ENCODE results near the gene EEF1AKMT4. TPM values are rescaled to one million over a fixed set of nuclear protein-coding genes. Genes with fewer than 3 reads are reported as not detected.

EEF1AKMT4 gene
- total RNA-seq, 1 experiment from 2014 or later, result 11.7 TPM

DNA sequence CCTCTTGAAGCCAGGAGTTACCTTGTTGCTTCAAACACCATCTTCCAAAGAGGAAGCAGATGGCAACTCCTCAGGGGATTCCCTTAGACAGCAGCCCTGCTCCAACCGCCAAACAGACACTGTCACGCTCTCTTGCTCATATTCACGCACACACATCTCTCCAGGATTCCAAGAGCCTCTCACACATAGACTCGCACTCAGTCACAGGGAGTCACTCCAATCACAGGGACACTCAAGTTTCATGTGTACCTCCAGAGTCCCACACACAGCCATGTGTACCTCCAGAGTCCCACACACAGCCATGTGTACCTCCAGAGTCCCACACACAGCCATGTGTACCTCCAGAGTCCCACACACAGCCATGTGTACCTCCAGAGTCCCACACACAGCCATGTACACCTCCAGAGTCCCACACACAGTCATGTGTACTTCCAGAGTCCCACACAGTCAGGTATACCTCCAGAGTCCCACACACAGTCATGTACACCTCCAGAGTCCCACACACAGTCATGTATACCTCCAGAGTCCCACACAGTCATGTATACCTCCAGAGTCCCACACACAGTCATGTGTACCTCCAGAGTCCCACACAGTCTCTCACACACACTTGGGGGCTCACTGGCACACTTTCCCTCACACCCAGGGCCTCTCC lies 14.0 kb upstream of the EEF1AKMT4 start:
- no peak overlapping the region for H3K4me2 ChIP-seq
- no TSS peak for BruUV-seq (replicated peaks)
- H3K9me2 ChIP-seq (ENCODE audit: insufficient read depth), result no peaks in the 10 kb centered on the region
- POLR2A ChIA-PET (ENCODE audit: unreplicated experiment), result no interaction called here
- H4K20me1 ChIP-seq (ENCODE audit: insufficient read depth), result peaks cover under 1% of the 10 kb centered on the region; the same call in 1 of the 2 replicates
- DNase-seq, result no peak
- no peak overlapping the region for H3K4me3 ChIP-seq
- CTCF ChIA-PET, result interaction anchor here (0.6 kb wide), 1 partner anchor 346 kb away, joined by 12 read pairs; no protein-coding TSS in a partner anchor
- H3K4me1 ChIP-seq (replicated peaks; ENCODE audit: insufficient read depth), result peaks cover 9% of the 10 kb centered on the region
- H3K9me3 ChIP-seq (ENCODE audit: insufficient read depth, low read depth), result no peaks in the 10 kb centered on the region
- no peak for TF ChIP-seq EZH2 (IDR thresholded peaks at IDR 0.05; ENCODE audit: low read depth)
- TF ChIP-seq, protein P1, sequence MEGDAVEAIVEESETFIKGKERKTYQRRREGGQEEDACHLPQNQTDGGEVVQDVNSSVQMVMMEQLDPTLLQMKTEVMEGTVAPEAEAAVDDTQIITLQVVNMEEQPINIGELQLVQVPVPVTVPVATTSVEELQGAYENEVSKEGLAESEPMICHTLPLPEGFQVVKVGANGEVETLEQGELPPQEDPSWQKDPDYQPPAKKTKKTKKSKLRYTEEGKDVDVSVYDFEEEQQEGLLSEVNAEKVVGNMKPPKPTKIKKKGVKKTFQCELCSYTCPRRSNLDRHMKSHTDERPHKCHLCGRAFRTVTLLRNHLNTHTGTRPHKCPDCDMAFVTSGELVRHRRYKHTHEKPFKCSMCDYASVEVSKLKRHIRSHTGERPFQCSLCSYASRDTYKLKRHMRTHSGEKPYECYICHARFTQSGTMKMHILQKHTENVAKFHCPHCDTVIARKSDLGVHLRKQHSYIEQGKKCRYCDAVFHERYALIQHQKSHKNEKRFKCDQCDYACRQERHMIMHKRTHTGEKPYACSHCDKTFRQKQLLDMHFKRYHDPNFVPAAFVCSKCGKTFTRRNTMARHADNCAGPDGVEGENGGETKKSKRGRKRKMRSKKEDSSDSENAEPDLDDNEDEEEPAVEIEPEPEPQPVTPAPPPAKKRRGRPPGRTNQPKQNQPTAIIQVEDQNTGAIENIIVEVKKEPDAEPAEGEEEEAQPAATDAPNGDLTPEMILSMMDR (conservative IDR thresholded peaks at IDR 0.05), result no peak
- no peak overlapping the region for H3K27ac ChIP-seq
- H2AFZ ChIP-seq, result no peak overlapping the region
- no peaks in the 10 kb centered on the region for H3K36me3 ChIP-seq (ENCODE audit: low read depth)
- intact Hi-C loops (cut with micrococcal nuclease; ENCODE audit: unreplicated experiment), result no loop called here
- H3F3A ChIP-seq (ENCODE audit: insufficient read depth, low read depth), result peaks cover 21% of the 10 kb centered on the region; the same call in 1 of the 2 replicates
- H3K79me2 ChIP-seq (ENCODE audit: low read depth), result no peaks in the 10 kb centered on the region
- peaks cover 25% of the 10 kb centered on the region for H3K27me3 ChIP-seq (ENCODE audit: insufficient read depth, low read depth)

DNA sequence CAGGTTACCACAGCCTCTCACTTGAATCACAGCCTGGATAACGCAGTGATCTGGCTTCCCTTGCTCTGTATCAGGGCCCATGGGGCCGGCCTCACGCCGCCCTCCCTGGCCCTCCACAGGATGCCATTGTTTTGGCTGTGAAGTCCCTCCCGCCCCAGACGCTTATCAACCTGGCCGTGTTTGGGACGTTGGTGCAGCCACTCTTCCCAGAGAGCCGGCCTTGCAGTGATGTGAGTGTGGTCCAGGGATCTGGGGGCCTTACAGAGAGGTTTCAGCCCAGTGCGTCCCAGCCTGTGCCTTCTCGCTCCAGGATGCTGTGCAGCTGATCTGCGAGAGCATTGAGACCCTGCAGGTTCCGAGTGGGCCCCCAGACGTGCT lies 13.4 kb upstream of the EEF1AKMT4 start:
- H3K27me3 ChIP-seq (ENCODE audit: insufficient read depth, low read depth), result peaks cover 21% of the 10 kb centered on the region
- no peak overlapping the region for H2AFZ ChIP-seq
- no peaks in the 10 kb centered on the region for H3K36me3 ChIP-seq (ENCODE audit: low read depth)
- ChIA-PET POLR2A (ENCODE audit: unreplicated experiment) (no interaction called here), CTCF (interaction anchor here (0.9 kb wide), 1 partner anchor 8 kb away, joined by 3 read pairs; no protein-coding TSS in a partner anchor)
- DNase-seq, result no peak
- no peak overlapping the region for H3K27ac ChIP-seq
- BruUV-seq (replicated peaks), result no TSS peak
- H3K9me2 ChIP-seq (ENCODE audit: insufficient read depth), result no peaks in the 10 kb centered on the region
- H4K20me1 ChIP-seq (ENCODE audit: insufficient read depth), result peaks cover 6% of the 10 kb centered on the region
- H3K79me2 ChIP-seq (ENCODE audit: low read depth), result no peaks in the 10 kb centered on the region
- intact Hi-C loops (cut with micrococcal nuclease; ENCODE audit: unreplicated experiment), result no loop called here
- TF ChIP-seq, protein P1 (conservative IDR thresholded peaks at IDR 0.05), result no peak
- TF ChIP-seq EZH2 (IDR thresholded peaks at IDR 0.05; ENCODE audit: low read depth), result no peak
- peaks cover 9% of the 10 kb centered on the region for H3K4me1 ChIP-seq (replicated peaks; ENCODE audit: insufficient read depth)
- H3F3A ChIP-seq (ENCODE audit: insufficient read depth, low read depth), result peaks cover 23% of the 10 kb centered on the region; the same call in 1 of the 2 replicates
- no peaks in the 10 kb centered on the region for H3K9me3 ChIP-seq (ENCODE audit: insufficient read depth, low read depth)
- H3K4me2 ChIP-seq, result no peak overlapping the region
- H3K4me3 ChIP-seq, result no peak overlapping the region

DNA sequence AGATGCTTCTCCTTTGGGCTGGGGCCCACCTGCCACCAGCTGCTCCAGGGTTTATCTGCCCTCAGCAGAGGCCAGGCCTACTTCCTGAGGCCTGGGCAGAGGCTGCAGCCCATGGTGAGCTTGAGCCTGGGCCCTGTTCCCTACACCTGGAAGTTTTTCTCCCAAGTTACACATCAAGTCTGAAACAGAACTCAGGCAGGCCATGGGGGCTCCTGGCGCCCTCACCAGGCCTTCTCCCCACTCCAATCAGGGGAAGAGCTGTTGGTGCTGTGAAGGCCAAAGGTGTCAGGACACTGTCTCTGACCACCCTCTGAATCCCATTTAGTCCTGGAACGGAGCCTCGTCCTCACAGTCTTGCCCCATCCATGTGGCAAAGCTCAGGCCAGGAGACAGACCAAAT lies 12.8 kb upstream of the EEF1AKMT4 start:
- TF ChIP-seq, protein P1 (conservative IDR thresholded peaks at IDR 0.05), result no peak
- no peak for TF ChIP-seq EZH2 (IDR thresholded peaks at IDR 0.05; ENCODE audit: low read depth)
- Histone ChIP-seq H4K20me1 (ENCODE audit: insufficient read depth) (peaks cover 8% of the 10 kb centered on the region), H2AFZ (no peak overlapping the region), H3K27ac (no peak overlapping the region), H3K4me3 (no peak overlapping the region), H3K79me2 (ENCODE audit: low read depth) (no peaks in the 10 kb centered on the region), H3K4me2 (no peak overlapping the region), H3K4me1 (replicated peaks; ENCODE audit: insufficient read depth) (peaks cover 9% of the 10 kb centered on the region), H3K27me3 (ENCODE audit: insufficient read depth, low read depth) (peaks cover 15% of the 10 kb centered on the region), H3F3A (ENCODE audit: insufficient read depth, low read depth) (peaks cover 21% of the 10 kb centered on the region; the same call in 1 of the 2 replicates), H3K36me3 (ENCODE audit: low read depth) (no peaks in the 10 kb centered on the region), H3K9me3 (ENCODE audit: insufficient read depth, low read depth) (no peaks in the 10 kb centered on the region), H3K9me2 (ENCODE audit: insufficient read depth) (no peaks in the 10 kb centered on the region)
- no peak for DNase-seq
- POLR2A ChIA-PET (ENCODE audit: unreplicated experiment), result interaction anchor here (0.6 to 0.7 kb wide), 2 partner anchors 37 to 341 kb away, joined by 4 to 18 read pairs; no protein-coding TSS in a partner anchor
- intact Hi-C loops (cut with micrococcal nuclease; ENCODE audit: unreplicated experiment), result no loop called here
- no TSS peak for BruUV-seq (replicated peaks)
- CTCF ChIA-PET, result interaction anchor here (0.9 kb wide), 1 partner anchor 9 kb away, joined by 3 read pairs; no protein-coding TSS in a partner anchor

Measured in PC-9 (cell line).